Activated CD8-positive, alpha-beta memory T cell treated with anti-CD3 and anti-CD28 coated beads for 4 hours (primary cell): ENCODE measurements around the gene BPIFA3.

Experiments
- DNase-seq, 2 donors: peaks; one replicate each; pipeline ENCODE4 v3.0.0-alpha.2; 2020; ENCODE audit warnings: low read depth in 2 of 2

BPIFA3 gene

GRCh38 chr20:33224399-33224798 lies 7.2 kb downstream of the BPIFA3 start:
- no peak for DNase-seq

GRCh38 chr20:33229843-33230242 lies 12.7 kb downstream of the BPIFA3 start:
- DNase-seq: no peak

DNA sequence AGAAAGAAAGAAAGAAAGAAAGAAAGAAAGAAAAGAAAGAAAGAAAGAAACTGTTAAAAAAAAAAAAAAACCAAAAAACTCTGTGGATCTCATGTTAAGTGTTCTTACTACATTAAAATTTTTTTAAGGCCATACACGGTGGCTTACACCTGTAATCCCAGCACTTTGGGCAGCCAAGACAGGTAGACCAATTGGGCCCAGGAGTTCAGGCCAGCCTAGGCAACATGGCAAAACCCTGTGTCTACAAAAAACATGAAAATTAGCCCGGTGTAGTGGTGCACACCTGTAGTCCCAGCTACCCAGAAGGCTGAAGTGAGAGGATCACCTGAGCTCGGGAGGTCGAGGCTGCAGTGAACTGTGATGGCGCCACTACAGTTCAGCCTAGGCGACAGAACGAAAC lies 14.1 kb downstream of the BPIFA3 start:
- DNase-seq: no peak

GRCh38 chr20:33232486-33233072 lies 15.4 kb downstream of the BPIFA3 start:
- no peak for DNase-seq

- DNase-seq: no peak
These were observed 16.1 kb downstream of the BPIFA3 start for GRCh38 chr20:33233129-33233774.

- no peak for DNase-seq
These were observed 16.9 kb downstream of the BPIFA3 start for GRCh38 chr20:33234050-33234449.

GRCh38 chr20:33235696-33236095 lies 18.5 kb downstream of the BPIFA3 start, which contains the start of gene BPIFA1:
TSS of gene BPIFA1 (plus strand) at chr20:33235996. CDS start at chr20:33237712, 1,716 bp downstream.
- DNase-seq: no peak

DNA sequence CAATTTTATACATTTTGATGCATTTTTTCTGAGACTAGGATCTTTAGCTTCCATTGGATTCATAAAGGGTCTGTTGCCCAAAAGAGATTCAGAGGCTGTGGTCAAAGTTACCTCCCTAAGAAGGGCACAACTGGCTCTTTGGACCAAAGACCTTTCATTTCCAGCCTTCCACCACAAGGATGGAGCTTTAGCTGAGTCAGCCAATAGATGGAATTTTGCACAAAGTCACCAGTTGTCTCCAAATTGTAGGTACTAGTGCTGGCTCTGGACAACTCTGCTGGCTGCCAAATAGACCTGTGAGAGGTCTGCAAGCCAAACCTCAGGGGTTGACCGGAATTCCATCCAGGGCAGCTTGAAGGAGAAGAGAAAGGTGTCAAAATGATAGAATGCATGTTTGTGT lies 19.2 kb downstream of the BPIFA3 start:
- no peak for DNase-seq

GRCh38 chr20:33237989-33238388 lies 20.8 kb downstream of the BPIFA3 start:
- no peak for DNase-seq

DNA sequence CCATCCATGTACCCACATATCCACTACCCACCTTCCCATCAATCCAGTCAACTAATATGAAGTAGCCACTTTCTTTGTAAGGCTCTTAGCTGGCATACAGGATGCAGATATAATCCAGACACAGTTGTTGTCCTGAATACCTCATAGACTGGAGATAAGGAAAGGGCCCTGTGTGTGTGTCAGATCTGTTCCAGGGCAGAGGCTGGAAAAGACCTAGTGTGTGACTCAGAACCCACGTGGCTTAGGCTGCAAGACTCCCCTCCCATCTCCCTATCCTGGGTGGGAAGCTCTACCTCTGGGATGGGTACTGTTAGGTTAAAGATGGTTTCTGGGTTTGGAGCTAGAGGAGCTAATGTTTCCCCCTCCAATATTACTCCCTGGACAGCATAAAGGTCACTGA lies 22.3 kb downstream of the BPIFA3 start:
- DNase-seq: no peak

- no peak for DNase-seq
These were observed 23.0 kb downstream of the BPIFA3 start for GRCh38 chr20:33239979-33240736.

GRCh38 chr20:33240923-33241322 lies 23.8 kb downstream of the BPIFA3 start:
- DNase-seq: no peak

DNA sequence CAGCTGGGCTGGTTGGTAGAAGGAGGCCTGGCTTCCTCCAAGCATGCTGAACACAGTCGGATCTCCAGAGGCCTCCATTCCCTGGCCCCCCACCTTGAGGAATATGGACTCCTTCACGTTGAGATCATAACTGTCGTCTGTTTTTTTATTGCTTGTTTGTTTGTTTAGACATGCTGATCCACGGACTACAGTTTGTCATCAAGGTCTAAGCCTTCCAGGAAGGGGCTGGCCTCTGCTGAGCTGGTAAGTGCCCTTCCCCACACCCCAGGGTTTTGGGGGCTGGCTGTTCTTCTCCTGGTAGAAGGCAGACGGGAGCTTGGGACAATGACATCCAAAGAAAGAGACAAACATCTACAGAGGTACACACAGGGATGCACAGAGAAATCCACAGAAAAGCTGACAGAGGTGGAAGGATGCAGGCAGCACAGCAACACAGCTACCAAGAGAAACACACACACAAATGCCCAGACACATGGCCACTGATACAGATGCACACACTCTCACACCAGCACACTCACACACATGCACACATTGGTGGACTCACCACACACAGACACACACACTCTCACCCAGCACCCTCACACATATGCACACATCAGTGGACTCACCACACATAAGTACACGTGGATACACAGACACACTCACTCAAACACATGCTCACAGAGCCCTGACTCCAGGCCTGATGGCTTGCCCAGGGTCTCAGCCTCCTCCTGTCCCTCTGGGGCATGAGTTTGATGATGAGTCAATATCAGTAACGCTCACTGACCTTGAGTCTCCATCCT lies 25.4 kb downstream of the BPIFA3 start:
- DNase-seq: no peak

GRCh38 chr20:33246077-33246476 lies 28.9 kb downstream of the BPIFA3 start:
- no peak for DNase-seq

DNA sequence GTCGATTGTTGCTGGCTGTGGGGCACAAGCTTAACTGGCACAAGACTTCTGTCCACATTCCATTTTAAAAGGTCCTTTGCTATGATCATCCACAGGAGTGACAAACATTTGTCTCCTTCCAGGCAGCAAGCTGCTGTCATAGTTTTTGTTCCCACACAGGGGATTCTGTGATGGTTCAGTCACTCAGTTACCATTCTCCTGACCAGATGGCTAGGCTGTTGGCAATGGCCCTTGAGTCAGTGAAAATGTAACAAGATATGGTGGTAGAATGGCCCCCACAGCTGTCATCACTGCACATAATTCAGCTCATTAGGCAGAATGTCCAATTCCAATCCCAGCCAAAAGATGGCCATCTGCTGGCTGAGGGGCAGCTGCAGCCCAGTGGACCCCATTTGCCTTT lies 32.3 kb downstream of the BPIFA3 start:
- DNase-seq: no peak

DNA sequence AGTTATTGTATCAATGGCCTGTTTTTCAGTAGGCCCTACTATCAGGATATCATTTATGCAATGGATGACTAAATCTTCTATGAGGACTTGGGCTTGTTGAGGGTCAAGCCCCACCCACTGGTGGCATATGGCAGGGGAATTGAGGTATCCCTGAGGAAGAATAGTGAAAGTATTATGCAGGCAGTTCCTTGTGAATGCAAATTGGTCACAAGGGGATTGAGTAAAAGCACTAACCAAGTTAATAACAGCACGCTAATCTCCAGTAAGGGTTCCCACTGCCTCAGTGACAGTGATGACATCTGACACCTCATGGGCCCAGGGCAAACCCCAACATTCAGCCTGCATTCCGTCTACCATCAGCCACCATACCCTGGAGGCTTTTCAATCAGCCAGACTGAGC lies 33.5 kb downstream of the BPIFA3 start:
- DNase-seq: no peak

GRCh38 chr20:33251496-33251895 lies 34.3 kb downstream of the BPIFA3 start:
- no peak for DNase-seq

DNA sequence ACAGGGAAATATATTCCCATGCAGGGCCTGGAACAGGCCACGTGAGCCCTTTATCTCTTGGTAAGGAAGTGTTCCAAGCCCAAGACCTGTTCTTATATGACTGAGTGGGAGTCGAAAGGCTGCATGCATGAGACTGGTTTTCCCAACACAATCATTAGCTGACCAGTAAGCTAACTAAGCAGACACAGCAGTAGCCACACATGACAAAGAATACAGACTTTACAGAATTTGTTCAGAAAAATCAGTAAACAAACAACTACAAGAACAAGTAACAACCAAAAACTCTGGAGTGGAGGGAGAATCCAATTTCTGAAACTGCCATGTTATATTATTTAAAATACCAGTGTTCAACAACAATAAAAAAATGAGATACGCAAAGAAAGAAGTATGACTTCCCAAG lies 35.3 kb downstream of the BPIFA3 start:
- no peak for DNase-seq

DNA sequence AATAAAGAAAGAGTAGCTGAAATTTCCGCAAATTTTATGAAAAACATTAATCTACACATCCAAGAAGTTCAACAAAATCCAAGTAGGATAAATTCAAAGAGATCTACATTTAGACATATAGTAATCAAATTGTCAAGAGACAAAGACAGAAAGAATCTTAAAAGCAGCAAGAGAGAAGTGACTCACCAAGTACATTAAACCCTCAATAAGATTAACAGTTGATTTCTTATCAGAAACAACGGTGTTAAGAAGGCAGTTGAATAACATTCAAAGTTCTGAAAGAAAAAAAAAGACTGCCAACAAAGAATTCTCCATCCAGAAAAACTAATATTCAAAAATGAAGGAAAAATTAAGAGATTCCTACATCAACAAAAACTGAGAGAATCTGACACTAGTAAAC lies 37.9 kb downstream of the BPIFA3 start:
- no peak for DNase-seq

GRCh38 chr20:33257237-33257636 lies 40.1 kb downstream of the BPIFA3 start:
- no peak for DNase-seq

GRCh38 chr20:33259371-33259770 lies 42.2 kb downstream of the BPIFA3 start:
- DNase-seq: no peak

DNA sequence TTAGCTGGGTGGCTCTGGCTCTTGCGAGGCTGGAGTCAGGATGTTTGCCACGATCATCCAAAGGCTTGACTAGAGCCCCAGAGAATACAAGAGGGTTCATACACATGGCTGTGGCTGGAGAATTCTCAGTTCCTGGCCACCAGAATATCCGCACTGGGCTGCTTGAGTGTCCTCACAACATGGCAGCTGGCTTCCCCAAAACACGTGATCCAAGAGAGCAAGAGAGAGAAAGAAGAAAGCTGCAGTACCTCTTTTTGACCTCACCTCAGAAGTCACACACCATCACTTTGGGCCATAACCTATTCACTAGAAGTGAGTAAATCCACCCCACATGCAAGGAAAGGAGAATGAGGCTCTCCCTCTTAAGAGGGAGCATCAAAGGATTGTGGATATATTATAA lies 44.3 kb downstream of the BPIFA3 start:
- DNase-seq: no peak
